H1 (cell line): Measurements from ENCODE around the gene CFAP58. TPM values are rescaled to one million over a fixed set of nuclear protein-coding genes. Genes with fewer than 3 reads are reported as not detected.

Experiments used
- CTCF ChIA-PET: fragments of 300-600 bp; sonication (Branson Sonifier 250); formaldehyde crosslinking; loops from one replicate; lab custom pipeline; 2021; ENCODE audit not compliant: partially characterized antibody; lab: Charles Lee
- POLR2A ChIA-PET: fragments of 300-600 bp; sonication (Branson Sonifier 250); formaldehyde crosslinking; loops from one replicate; lab custom pipeline; 2021; ENCODE audit warnings: inconsistent platforms; ENCODE audit not compliant: partially characterized antibody; lab: Charles Lee
- DNase-seq, 2 experiments: peaks; one replicate each; pipeline versions ENCODE4 v3.0.0 to v3.0.0-alpha.2; 2010 to 2022; ENCODE audit warnings: low spot score in 2 of 2, low read depth in 1 of 2, mixed read lengths in 1 of 2
- FAIRE-seq: peaks from 2 replicates; lab custom pipeline; 2011; peaks lifted over from hg19 to GRCh38; lab: Jason Lieb, UNC
- H2AFZ ChIP-seq: 2 replicates; pipeline ENCODE4 v1.8.1; 2012; ENCODE audit warnings: low read length, inconsistent platforms
- H2AK5ac ChIP-seq: 2 replicates; pipeline ENCODE4 v1.6.1; 2013; ENCODE audit warnings: low read depth, low read length
- H2BK120ac ChIP-seq: replicated peaks from 2 replicates; pipeline ENCODE3; 2013; ENCODE audit warnings: low read depth, low read length, inconsistent platforms
- H2BK12ac ChIP-seq: 2 replicates; pipeline ENCODE4 v1.6.1; 2013; ENCODE audit warnings: low read depth, low read length
- H2BK15ac ChIP-seq: 2 replicates; pipeline ENCODE4 v1.6.1; 2013; ENCODE audit warnings: low read length
- H2BK20ac ChIP-seq: 2 replicates; pipeline ENCODE4 v1.6.1; 2013; ENCODE audit warnings: low read length
- H2BK5ac ChIP-seq: 2 replicates; pipeline ENCODE4 v1.6.1; 2013; ENCODE audit warnings: low read depth, low read length
- H3K14ac ChIP-seq: 2 replicates; pipeline ENCODE4 v1.6.1; 2013; ENCODE audit warnings: inconsistent platforms; ENCODE audit not compliant: insufficient read length
- H3K18ac ChIP-seq: 2 replicates; pipeline ENCODE4 v1.6.1; 2013; ENCODE audit warnings: low read length; ENCODE audit errors: extremely low read depth
- H3K23ac ChIP-seq: 2 replicates; pipeline ENCODE4 v1.6.1; 2013; ENCODE audit warnings: inconsistent platforms; ENCODE audit not compliant: insufficient read length
- H3K23me2 ChIP-seq: 2 replicates; pipeline ENCODE4 v1.6.1; 2013; ENCODE audit warnings: low read depth, low read length
- H3K27ac ChIP-seq: 2 replicates; pipeline ENCODE4 v1.6.1; 2011; ENCODE audit warnings: low read depth, low read length, inconsistent platforms
- H3K27me3 ChIP-seq, 4 experiments: replicated peaks in 1 of 4; 1 replicate in 1 of 4; 2 replicates in 3 of 4; pipeline versions ENCODE4 v1.6.1 to v1.8.1; 2011 to 2013; ENCODE audit warnings: low read length in 3 of 4, mild to moderate bottlenecking in 3 of 4, inconsistent platforms in 2 of 4, mixed read lengths in 2 of 4, moderate library complexity in 1 of 4; ENCODE audit not compliant: control insufficient read depth in 3 of 4, insufficient read depth in 3 of 4; ENCODE audit errors: extremely low read depth in 1 of 4
- H3K36me3 ChIP-seq, 4 experiments: 2 replicates each; pipeline versions ENCODE4 v1.6.1 to v1.8.1; 2011 to 2013; ENCODE audit warnings: mild to moderate bottlenecking in 4 of 4, low read length in 3 of 4, moderate library complexity in 2 of 4, control low read depth in 1 of 4, inconsistent platforms in 1 of 4; ENCODE audit not compliant: insufficient read depth in 4 of 4, control insufficient read depth in 2 of 4
- H3K4ac ChIP-seq: replicated peaks from 2 replicates; pipeline ENCODE3; 2013; ENCODE audit warnings: low read length, low read depth, mixed read lengths, inconsistent platforms; ENCODE audit not compliant: insufficient read length
- H3K4me1 ChIP-seq, 4 experiments: replicated peaks in 1 of 4; 1 replicate in 1 of 4; 2 replicates in 3 of 4; pipeline versions ENCODE4 v1.6.1 to v1.8.1; 2011 to 2013; ENCODE audit warnings: low read length in 3 of 4, inconsistent platforms in 2 of 4, mixed read lengths in 1 of 4; ENCODE audit not compliant: insufficient read depth in 4 of 4, control insufficient read depth in 3 of 4
- H3K4me2 ChIP-seq, 2 experiments: 2 replicates each; pipeline versions ENCODE4 v1.6.1 to v1.8.1; 2011 to 2013; ENCODE audit warnings: low read depth in 2 of 2, low read length in 2 of 2, control low read depth in 1 of 2, inconsistent platforms in 1 of 2, mild to moderate bottlenecking in 1 of 2; ENCODE audit not compliant: insufficient read depth in 1 of 2
- H3K4me3 ChIP-seq, 4 experiments: fragments of 200-600, 300-600 bp in 1 of 4; sonication (generic), shearing (Covaris generic), sonication (Bioruptor Twin) in 1 of 4; 2 replicates each; pipeline versions ENCODE4 v1.5.1 to v1.8.1; 2011 to 2016; ENCODE audit warnings: low read length in 4 of 4, low read depth in 3 of 4, control low read depth in 2 of 4, inconsistent platforms in 2 of 4, mild to moderate bottlenecking in 2 of 4, mixed read lengths in 1 of 4, moderate library complexity in 1 of 4; ENCODE audit not compliant: insufficient read depth in 2 of 4; ENCODE audit errors: extremely low read depth in 1 of 4
- H3K56ac ChIP-seq: replicated peaks from 2 replicates; pipeline ENCODE3; 2013; ENCODE audit warnings: low read depth, mild to moderate bottlenecking, mixed read lengths, low read length, inconsistent platforms; ENCODE audit not compliant: insufficient read length
- H3K79me1 ChIP-seq: 2 replicates; pipeline ENCODE4 v1.6.1; 2013; ENCODE audit warnings: low read depth, low read length, control low read depth
- H3K79me2 ChIP-seq, 2 experiments: 2 replicates each; pipeline versions ENCODE4 v1.6.1 to v1.8.1; 2012 to 2013; ENCODE audit warnings: low read length in 2 of 2, mild to moderate bottlenecking in 2 of 2, inconsistent platforms in 1 of 2; ENCODE audit not compliant: insufficient read depth in 2 of 2, control insufficient read depth in 1 of 2
- H3K9ac ChIP-seq, 4 experiments: replicated peaks in 1 of 4; 1 replicate in 1 of 4; 2 replicates in 3 of 4; pipeline versions ENCODE4 v1.6.1 to v1.8.1; 2011 to 2013; ENCODE audit warnings: low read depth in 3 of 4, low read length in 3 of 4, control low read depth in 2 of 4, mild to moderate bottlenecking in 2 of 4, moderate library complexity in 2 of 4, inconsistent platforms in 1 of 4; ENCODE audit errors: extremely low read depth in 1 of 4
- H3K9me3 ChIP-seq, 2 experiments: 2 replicates each; pipeline versions ENCODE4 v1.6.1 to v1.8.1; 2012 to 2013; ENCODE audit warnings: mild to moderate bottlenecking in 2 of 2, moderate library complexity in 2 of 2, control low read depth in 1 of 2, inconsistent platforms in 1 of 2, low read depth in 1 of 2, low read length in 1 of 2, mixed read lengths in 1 of 2; ENCODE audit not compliant: insufficient read depth in 2 of 2
- H4K20me1 ChIP-seq, 2 experiments: replicated peaks in 1 of 2; 2 replicates each; pipeline versions ENCODE3 to v1.8.1; 2011 to 2013; ENCODE audit warnings: inconsistent platforms in 2 of 2, low read length in 2 of 2, mild to moderate bottlenecking in 1 of 2; ENCODE audit not compliant: insufficient read depth in 2 of 2, control insufficient read depth in 1 of 2
- H4K5ac ChIP-seq: 2 replicates; pipeline ENCODE4 v1.6.1; 2013; ENCODE audit warnings: low read length, low read depth, mixed read lengths, inconsistent platforms; ENCODE audit not compliant: insufficient read length
- H4K8ac ChIP-seq: 2 replicates; pipeline ENCODE4 v1.8.0; 2013; ENCODE audit warnings: mild to moderate bottlenecking, moderate library complexity, low read length, inconsistent platforms; ENCODE audit not compliant: insufficient read depth; ENCODE audit errors: extremely low read depth
- H4K91ac ChIP-seq: replicated peaks from 2 replicates; pipeline ENCODE3; 2013; ENCODE audit warnings: low read length, mixed read lengths, inconsistent platforms; ENCODE audit not compliant: insufficient read length
- CREB1 ChIP-seq: IDR thresholded peaks from 2 replicates; pipeline ENCODE4 v1.6.1; 2012; ENCODE audit warnings: inconsistent platforms
- JUN ChIP-seq: IDR thresholded peaks from 2 replicates; pipeline ENCODE4 v1.6.1; 2011; ENCODE audit warnings: low read depth, mild to moderate bottlenecking, improper control_type of control experiment, low read length
- WGBS, 2 experiments: shearing (Covaris generic) in 1 of 2; methylation state at CpG; one replicate each; pipeline versions ENCODE4 v1.1.6 to v1.1.7; 2013 to 2015; ENCODE audit warnings: low lambda C conversion rate in 2 of 2, mixed read lengths in 2 of 2, inconsistent platforms in 1 of 2, low coverage in 1 of 2, missing lambda C conversion rate in 1 of 2; ENCODE audit not compliant: insufficient replicate concordance in 2 of 2, insufficient coverage in 1 of 2, insufficient read length in 1 of 2; ENCODE audit errors: extremely low coverage in 1 of 2, missing lambda C conversion rate in 1 of 2; 5-methylcytosine and 5-hydroxymethylcytosine counted together
- polyA plus RNA-seq, 7 experiments: library from polyadenylated mRNA; depleted of rRNA in 3 of 7; stranded (reverse) in 5 of 7; unstranded in 2 of 7; fragments of >200 nt in 5 of 7; fragments of 200-250 nt in 2 of 7; gene quantifications; 1 replicate in 5 of 7; 2 replicates in 1 of 7; 4 replicates in 1 of 7; pipeline versions ENCODE4 v1.2.1 to v1.2.3, GENCODE V29; 2011 to 2013; ENCODE audit warnings: missing spikeins in 2 of 7, mixed read lengths in 2 of 7
- total RNA-seq: library from RNA; stranded (reverse); fragmentation: NEBNext Ultra II Directional; extraction: Animal tissue kit (Norgen Biotek cat#: 25700); gene quantifications from 2 replicates; pipeline ENCODE4 v1.2.1, GENCODE V29; 2021

CFAP58 gene
- total and polyA plus RNA-seq, 2 of the 8 experiments (the other 6 are each of a cell fraction or from before 2014, with no cell fraction given), result 0.32 to 0.71 TPM

- no peak for FAIRE-seq
- H4K5ac ChIP-seq, result no peak overlapping the region
- peaks cover 24% of the 10 kb centered on the region for H3K79me1 ChIP-seq
- H4K8ac ChIP-seq, result no peak overlapping the region
- peak overlapping the region; percentile 67 for H2BK20ac ChIP-seq
- H3K18ac ChIP-seq, result peak overlapping the region; percentile 14; the same call in 1 of the 2 replicates
- no peak overlapping the region for H3K23ac ChIP-seq
- no peak overlapping the region for H2AFZ ChIP-seq
- H2BK15ac ChIP-seq, result peak overlapping the region; percentile 75
- H3K9me3 ChIP-seq, result no peaks in the 10 kb centered on the region
- peak overlapping the region; percentile 21 to 36; a peak in 2 of 4 replicates for H3K4me2 ChIP-seq
- H2AK5ac ChIP-seq, result peak overlapping the region; percentile 69
- no peaks in the 10 kb centered on the region for H3K36me3 ChIP-seq
- peak overlapping the region in 1 of 4 experiments; percentile 34; a peak in 1 of 7 replicates for H3K9ac ChIP-seq
- H3K56ac ChIP-seq, result no peak overlapping the region
- H3K27ac ChIP-seq, result peak overlapping the region; percentile 48; the same call in 1 of the 2 replicates
- H2BK5ac ChIP-seq, result peak overlapping the region; percentile 62
- ChIA-PET CTCF (interaction anchor here (0.6 to 7.3 kb wide), 3 partner anchors 28 to 40 kb away, joined by 3 to 86 read pairs (median 67); no protein-coding TSS in a partner anchor), POLR2A (interaction anchor here (1.4 kb wide), 1 partner anchor 16 kb away, joined by 3 read pairs; no protein-coding TSS in a partner anchor)
- peaks cover 43 to 74% (median 52%) of the 10 kb centered on the region in 4 experiments for H3K4me1 ChIP-seq
- peak; percentile 81 for TF ChIP-seq CREB1
- TF ChIP-seq JUN, result no peak
- peaks cover 19 to 83% of the 10 kb centered on the region in 2 experiments for H3K79me2 ChIP-seq
- H2BK120ac ChIP-seq, result no peak overlapping the region
- peaks cover 4 to 9% of the 10 kb centered on the region in 2 experiments for H4K20me1 ChIP-seq
- H3K23me2 ChIP-seq, result peaks cover 15% of the 10 kb centered on the region
- DNase-seq, result no peak
- H3K27me3 ChIP-seq, result no peaks in the 10 kb centered on the region
- H3K4me3 ChIP-seq, result no peak overlapping the region
- peak overlapping the region; percentile 53; the same call in 1 of the 2 replicates for H2BK12ac ChIP-seq
- 71% methylated on average over 13 of the region's 13 CpGs; no CpG with 5 or more reads in 1 of the 2 experiments for WGBS, 2 experiments
- no peak overlapping the region for H4K91ac ChIP-seq
- H3K4ac ChIP-seq, result peak overlapping the region; percentile 17
- H3K14ac ChIP-seq, result no peak overlapping the region
These were observed 20.5 kb upstream of the CFAP58 start for GRCh38 chr10:104333032-104333727.
